ACC112 (cell line): Measurements from ENCODE around the gene GOLGA8A.
"Not testable (repeated sequence)": the region's sequence is repeated elsewhere in the genome, so short reads cannot be mapped to it uniquely, and the experiment has no call there.

Source experiments
- H2AFZ ChIP-seq: fragments of 200-600 bp; sonication (generic); one replicate; pipeline ENCODE4 v1.6.0; 2017; ENCODE audit warnings: antibody characterized with exemption, low read length; ENCODE audit not compliant: unreplicated experiment
- H3K27ac ChIP-seq: fragments of 200-600 bp; sonication (generic); 2 replicates; pipeline ENCODE4 v1.5.1; 2014; ENCODE audit warnings: low read depth, mild to moderate bottlenecking, antibody characterized with exemption, low read length, moderate library complexity
- H3K27me3 ChIP-seq: fragments of 200-600 bp; sonication (generic); 2 replicates; pipeline ENCODE4 v1.6.1; 2014; ENCODE audit warnings: mild to moderate bottlenecking, antibody characterized with exemption, low read length, moderate library complexity, mixed read lengths; ENCODE audit not compliant: insufficient read depth
- H3K36me3 ChIP-seq: fragments of 200-600 bp; sonication (generic); 2 replicates; pipeline ENCODE4 v1.6.1; 2016; ENCODE audit warnings: mild to moderate bottlenecking, antibody characterized with exemption, low read length, moderate library complexity, mixed read lengths; ENCODE audit not compliant: insufficient read depth
- H3K4me1 ChIP-seq: fragments of 200-600 bp; sonication (generic); one replicate; pipeline ENCODE4 v1.6.1; 2016; ENCODE audit warnings: low read length, mixed read lengths; ENCODE audit not compliant: insufficient read depth, unreplicated experiment, control insufficient read depth
- H3K4me3 ChIP-seq: fragments of 200-600 bp; sonication (generic); 2 replicates; pipeline ENCODE4 v1.5.1; 2014; ENCODE audit warnings: mild to moderate bottlenecking, low read depth, low read length
- H3K79me2 ChIP-seq: fragments of 200-600 bp; sonication (generic); one replicate; pipeline ENCODE4 v1.6.0; 2016; ENCODE audit warnings: low read length; ENCODE audit not compliant: control insufficient read depth, unreplicated experiment, insufficient read depth

Gene GOLGA8A

GRCh38 chr15:34409511-34409910 is 28.1 kb downstream of the GOLGA8A start:
- not testable (repeated sequence) for H3K4me1 ChIP-seq, H3K27ac ChIP-seq, H2AFZ ChIP-seq, H3K27me3 ChIP-seq, H3K4me3 ChIP-seq, H3K36me3 ChIP-seq, H3K79me2 ChIP-seq

- H3K4me1 ChIP-seq, H3K27ac ChIP-seq, H3K36me3 ChIP-seq, H3K79me2 ChIP-seq, H3K4me3 ChIP-seq, H2AFZ ChIP-seq, H3K27me3 ChIP-seq: not testable (repeated sequence)
Measured at GRCh38 chr15:34408973-34409372, 28.6 kb downstream of the GOLGA8A start.

DNA sequence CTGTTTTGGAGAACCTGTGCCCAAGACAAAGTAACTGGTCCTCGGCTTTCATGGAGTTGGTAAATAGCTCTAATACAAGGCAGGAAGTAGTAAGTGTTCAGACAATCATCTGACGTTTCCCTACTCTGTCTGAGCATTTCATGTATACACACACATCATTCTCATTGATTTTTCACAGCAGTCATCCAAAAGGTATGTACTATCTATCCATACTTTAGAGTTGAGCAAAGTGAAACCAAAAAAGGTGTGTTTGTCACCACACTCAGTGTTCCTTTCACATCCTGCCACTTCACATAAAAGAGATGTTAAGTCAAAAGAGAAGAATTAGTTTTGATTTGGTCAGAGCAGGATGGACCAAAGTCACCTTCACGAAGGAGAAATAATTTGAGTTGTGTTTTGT is 33.7 kb downstream of the GOLGA8A start:
- not testable (repeated sequence) for H3K36me3 ChIP-seq, H3K4me1 ChIP-seq, H3K79me2 ChIP-seq, H2AFZ ChIP-seq, H3K27ac ChIP-seq, H3K27me3 ChIP-seq, H3K4me3 ChIP-seq

- not testable (repeated sequence) for H3K36me3 ChIP-seq, H3K4me1 ChIP-seq, H3K27me3 ChIP-seq, H3K27ac ChIP-seq, H3K4me3 ChIP-seq, H2AFZ ChIP-seq, H3K79me2 ChIP-seq
Measured at GRCh38 chr15:34403160-34403598, 34.4 kb downstream of the GOLGA8A start.

- H3K4me3 ChIP-seq, H3K4me1 ChIP-seq, H3K79me2 ChIP-seq, H3K36me3 ChIP-seq, H2AFZ ChIP-seq, H3K27me3 ChIP-seq, H3K27ac ChIP-seq: not testable (repeated sequence)
Measured at GRCh38 chr15:34397637-34398259, 39.9 kb downstream of the GOLGA8A start.

DNA sequence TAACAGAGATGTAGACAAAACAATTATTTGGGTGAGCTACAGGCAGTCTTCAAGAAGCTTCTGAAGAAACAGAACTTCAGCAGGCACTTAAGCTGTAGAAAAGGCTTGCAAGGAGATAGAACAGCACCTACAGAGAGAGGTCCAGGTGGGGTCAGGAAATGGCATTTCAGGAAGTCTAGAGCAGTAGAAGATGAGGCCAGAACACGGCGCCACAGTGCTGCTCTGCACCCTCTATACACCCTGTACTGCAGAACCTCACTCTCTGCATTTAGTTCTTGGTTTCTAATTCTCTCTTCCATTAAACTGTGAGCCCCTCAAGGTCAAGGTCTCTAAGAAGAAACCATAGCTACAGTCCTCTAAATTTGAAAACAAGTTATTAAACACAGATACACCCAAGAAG is 44.6 kb downstream of the GOLGA8A start:
- H3K4me3 ChIP-seq, H3K79me2 ChIP-seq, H3K27ac ChIP-seq, H3K36me3 ChIP-seq, H3K27me3 ChIP-seq, H2AFZ ChIP-seq, H3K4me1 ChIP-seq: not testable (repeated sequence)

- H3K4me3 ChIP-seq, H3K79me2 ChIP-seq, H3K36me3 ChIP-seq, H2AFZ ChIP-seq, H3K4me1 ChIP-seq, H3K27ac ChIP-seq, H3K27me3 ChIP-seq: not testable (repeated sequence)
Measured at GRCh38 chr15:34389594-34390086, 48.0 kb downstream of the GOLGA8A start.
